GM19035 (cell line): Measurements from ENCODE around the gene ARSG.

Experiments used
- ATAC-seq: cut with Tn5 transposase; IDR thresholded peaks from one replicate; pipeline ENCODE4 v1.9.1; 2021; ENCODE audit not compliant: unreplicated experiment

ARSG gene

DNA sequence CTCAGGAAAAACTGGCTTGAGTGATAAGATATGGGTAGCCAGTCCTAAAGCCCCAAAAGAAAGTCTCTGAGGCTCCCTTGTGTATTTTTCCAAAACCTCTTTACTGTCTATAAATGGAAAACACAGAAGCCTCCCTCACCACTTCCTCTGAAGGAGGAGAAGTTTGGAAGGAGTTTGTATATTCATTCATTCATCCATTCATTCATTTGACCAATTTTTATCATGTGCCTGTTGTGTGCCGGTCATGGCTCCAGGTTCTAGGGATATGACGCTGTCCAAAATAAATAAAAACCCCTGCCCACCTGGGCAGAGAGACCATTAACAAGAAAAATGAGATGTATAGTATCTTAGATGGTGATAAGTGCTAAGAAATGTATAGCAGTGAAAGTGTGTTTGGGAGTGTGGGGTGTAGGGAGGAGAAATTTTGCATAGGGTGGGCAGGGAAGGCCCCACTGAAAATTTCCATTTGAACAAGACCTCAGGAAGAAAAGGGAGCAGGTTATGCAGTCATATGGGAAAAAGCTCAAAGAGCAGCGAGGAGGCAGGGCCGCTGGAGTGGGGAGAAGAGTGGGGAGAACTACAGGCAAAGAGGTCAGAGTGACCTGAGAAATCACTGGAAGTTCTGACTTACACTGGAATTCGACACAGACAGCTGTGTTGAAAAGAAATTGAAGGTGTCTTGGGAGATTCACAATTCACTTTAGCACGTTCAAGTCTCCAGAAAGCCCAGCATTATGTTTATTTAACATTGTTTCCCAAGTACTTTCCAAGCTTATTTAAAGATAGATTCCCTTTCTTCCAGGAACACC lies 172.1 kb downstream of the ARSG start:
- no peak for ATAC-seq

GRCh38 chr17:68468334-68468733 lies 177.0 kb downstream of the ARSG start:
- no peak for ATAC-seq

GRCh38 chr17:68468788-68469187 lies 177.5 kb downstream of the ARSG start:
- no peak for ATAC-seq
